MCF 10A (cell line): Measurements from ENCODE around the gene ADARB1. TPM values are rescaled to one million over a fixed set of nuclear protein-coding genes. Genes with fewer than 3 reads are reported as not detected.
"Not testable (repeated sequence)": the region's sequence is repeated elsewhere in the genome, so short reads cannot be mapped to it uniquely, and the experiment has no call there.

Experiments used
- BruUV-seq: library from RNA; stranded (reverse); fragments of 400-500 nt; replicated peaks from 2 replicates; lab custom pipeline; 2021; lab: Mats Ljungman, UMichigan
- CTCF ChIA-PET: fragments of 300-600 bp; sonication (Branson Sonifier 250); formaldehyde crosslinking; extraction: SDS; loops from one replicate; lab custom pipeline; 2021; ENCODE audit warnings: antibody characterized with exemption, inconsistent platforms; lab: Yijun Ruan, JAX
- POLR2A ChIA-PET: fragments of 300-600, 350-650 bp; sonication (Branson Sonifier 250); formaldehyde crosslinking; extraction: SDS; loops from one replicate; lab custom pipeline; 2020; ENCODE audit warnings: antibody characterized with exemption, inconsistent platforms; lab: Yijun Ruan, JAX
- DNase-seq: peaks from one replicate; pipeline ENCODE4 v3.0.0-alpha.2; 2018; ENCODE audit not compliant: unreplicated experiment
- H3K27ac Mint-ChIP-seq: one replicate; pipeline ENCODE4 v1.8.0; 2022; ENCODE audit warnings: mild to moderate bottlenecking, low read depth, mixed read lengths; ENCODE audit not compliant: unreplicated experiment
- H3K27me3 Mint-ChIP-seq: one replicate; pipeline ENCODE4 v1.8.0; 2022; ENCODE audit warnings: mixed read lengths; ENCODE audit not compliant: insufficient read depth, unreplicated experiment
- H3K36me3 Mint-ChIP-seq: one replicate; pipeline ENCODE4 v1.8.0; 2022; ENCODE audit warnings: mild to moderate bottlenecking, moderate library complexity, mixed read lengths; ENCODE audit not compliant: insufficient read depth, unreplicated experiment
- H3K4me1 Mint-ChIP-seq: one replicate; pipeline ENCODE4 v1.8.0; 2022; ENCODE audit warnings: mixed read lengths; ENCODE audit not compliant: insufficient read depth, unreplicated experiment
- H3K4me3 Mint-ChIP-seq: one replicate; pipeline ENCODE4 v1.8.0; 2022; ENCODE audit warnings: mild to moderate bottlenecking, moderate library complexity, mixed read lengths; ENCODE audit not compliant: unreplicated experiment
- H3K9me3 Mint-ChIP-seq: one replicate; pipeline ENCODE4 v1.8.0; 2022; ENCODE audit warnings: mixed read lengths; ENCODE audit not compliant: unreplicated experiment
- CTCF ChIP-seq: fragments of 200-600 bp; IDR thresholded peaks from one replicate; pipeline ENCODE4 v1.8.0; 2022; ENCODE audit warnings: antibody characterized with exemption, mild to moderate bottlenecking; ENCODE audit not compliant: unreplicated experiment
- intact Hi-C: fragments of 100-400 bp; cut with micrococcal nuclease; formaldehyde crosslinking; loops from 2 replicates; pipeline ENCODE4 v1.14.1; 2022
- total RNA-seq: library from RNA; stranded (reverse); gene quantifications from 2 replicates; pipeline ENCODE4 v1.2.3, GENCODE V29; 2022

Gene ADARB1
- total RNA-seq, 1 experiment from 2014 or later = 19.4 TPM

GRCh38 chr21:45137612-45137937, 63.2 kb downstream of the ADARB1 start:
- ChIA-PET POLR2A (interaction anchor here (0.7 to 2.5 kb wide), 8 partner anchors 8 to 515 kb away, joined by 3 to 15 read pairs (median 4); partner anchors contain the start of genes POFUT2 and PTTG1IP), CTCF (interaction anchor here (0.6 to 8.8 kb wide), 55 partner anchors 10 to 682 kb away, joined by 3 to 302 read pairs (median 4); partner anchors contain the start of genes POFUT2 and UBE2G2)
- TF ChIP-seq CTCF = no peak
- intact Hi-C loops = loop anchor here (1.0 to 5.0 kb wide), 2 partner anchors 188 to 265 kb away; partner anchors contain the start of gene PTTG1IP
- Mint-ChIP-seq H3K27ac (no peak overlapping the region), H3K4me1 (peaks cover 17% of the 10 kb centered on the region), H3K4me3 (no peak overlapping the region), H3K27me3 (no peaks in the 10 kb centered on the region), H3K9me3 (no peaks in the 10 kb centered on the region), H3K36me3 (no peaks in the 10 kb centered on the region)
- no TSS peak for BruUV-seq
- DNase-seq = no peak

GRCh38 chr21:45138199-45139002, 64.0 kb downstream of the ADARB1 start:
- H3K4me1 Mint-ChIP-seq = peaks cover 18% of the 10 kb centered on the region
- no peak overlapping the region for H3K27ac Mint-ChIP-seq
- no peaks in the 10 kb centered on the region for H3K27me3 Mint-ChIP-seq
- no peaks in the 10 kb centered on the region for H3K9me3 Mint-ChIP-seq
- H3K4me3 Mint-ChIP-seq = no peak overlapping the region
- no peaks in the 10 kb centered on the region for H3K36me3 Mint-ChIP-seq
- DNase-seq = peak; percentile 77
- TF ChIP-seq CTCF = peak; percentile 80
- intact Hi-C loops = loop anchor here (5.0 kb wide), 1 partner anchor 266 kb away; the partner anchor contains the start of gene PTTG1IP
- ChIA-PET POLR2A (interaction anchor here (0.7 to 2.5 kb wide), 6 partner anchors 9 to 1263 kb away, joined by 3 to 15 read pairs (median 5); partner anchors contain the start of gene POFUT2), CTCF (interaction anchor here (0.5 to 8.8 kb wide), 57 partner anchors 10 to 938 kb away, joined by 3 to 302 read pairs (median 4); partner anchors contain the start of genes POFUT2 and UBE2G2)
- BruUV-seq = no TSS peak

- ChIA-PET CTCF (interaction anchor here (0.5 to 8.8 kb wide), 31 partner anchors 9 to 937 kb away, joined by 3 to 302 read pairs (median 5); partner anchors contain the start of genes POFUT2 and UBE2G2), POLR2A (interaction anchor here (0.7 to 2.5 kb wide), 3 partner anchors 9 to 1262 kb away, joined by 3 to 15 read pairs (median 7); partner anchors contain the start of gene POFUT2)
- intact Hi-C loops = loop anchor here (5.0 kb wide), 1 partner anchor 267 kb away; the partner anchor contains the start of gene PTTG1IP
- not testable (repeated sequence) for H3K4me3 Mint-ChIP-seq, H3K36me3 Mint-ChIP-seq, H3K9me3 Mint-ChIP-seq, H3K27me3 Mint-ChIP-seq, BruUV-seq, H3K27ac Mint-ChIP-seq
- H3K4me1 Mint-ChIP-seq = peaks cover 18% of the 10 kb centered on the region
- DNase-seq = peak; percentile 16
These were observed 64.6 kb downstream of the ADARB1 start for GRCh38 chr21:45139003-45139360.

DNA sequence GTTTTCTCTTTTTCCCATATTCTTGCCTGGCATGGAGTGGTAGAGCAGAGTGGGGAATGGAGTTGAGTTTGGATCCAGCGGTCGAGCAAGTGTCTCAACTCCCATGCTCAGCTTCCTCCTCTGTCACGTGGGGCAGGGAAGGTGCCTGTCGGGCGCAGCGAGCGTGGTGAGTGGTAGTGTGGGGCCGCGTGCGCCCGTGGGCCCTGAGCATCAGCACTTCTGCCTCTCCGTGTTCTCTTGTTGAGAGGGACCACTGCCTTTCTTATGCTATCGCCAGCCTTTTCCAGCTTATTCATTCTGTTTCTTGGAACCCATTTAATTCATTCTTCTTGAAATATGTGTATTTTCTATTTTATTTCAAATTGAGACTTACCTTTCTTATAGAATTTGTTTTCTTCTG, 65.1 kb downstream of the ADARB1 start:
- CTCF ChIA-PET = interaction anchor here (0.6 to 8.8 kb wide), 28 partner anchors 12 to 416 kb away, joined by 3 to 302 read pairs (median 6); partner anchors contain the start of gene POFUT2

More for the DNA sequence above, 65.1 kb downstream of the ADARB1 start:
- peaks cover 18% of the 10 kb centered on the region for H3K4me1 Mint-ChIP-seq
- DNase-seq = no peak
- no TSS peak for BruUV-seq
- no peaks in the 10 kb centered on the region for H3K36me3 Mint-ChIP-seq
- no peaks in the 10 kb centered on the region for H3K27me3 Mint-ChIP-seq
- POLR2A ChIA-PET = no interaction called here
- no peak for TF ChIP-seq CTCF
- no peak overlapping the region for H3K27ac Mint-ChIP-seq
- H3K9me3 Mint-ChIP-seq = no peaks in the 10 kb centered on the region
- intact Hi-C loops = loop anchor here (5.0 kb wide), 1 partner anchor 267 kb away; the partner anchor contains the start of gene PTTG1IP
- no peak overlapping the region for H3K4me3 Mint-ChIP-seq
